Stimulated activated CD4-positive, alpha-beta T cell treated with anti-CD3 and anti-CD28 coated beads, Interleukin-4, amount 100 ng/mL, for 1 hour (primary cell): ENCODE results near the gene GNPAT.

ENCODE experiments used
- DNase-seq: peaks from one replicate; pipeline ENCODE4 v3.0.0-alpha.2; 2020

GNPAT gene

GRCh38 chr1:231322880-231323530 is 82.0 kb downstream of the GNPAT start:
- DNase-seq: no peak

- DNase-seq: no peak
These were observed 83.6 kb downstream of the GNPAT start for GRCh38 chr1:231324660-231325059.

- no peak for DNase-seq
These were observed 85.2 kb downstream of the GNPAT start for GRCh38 chr1:231326248-231326647.
